ENCODE measurements around the gene RPAIN. TPM values are rescaled to one million over a fixed set of nuclear protein-coding genes. Genes with fewer than 3 reads are reported as not detected.

Gene RPAIN
- total and polyA plus RNA-seq, 2 of the 13 experiments (the other 11 are each of a cell fraction or from before 2014, with no cell fraction given), result 42.1 to 58.5 TPM

DNA sequence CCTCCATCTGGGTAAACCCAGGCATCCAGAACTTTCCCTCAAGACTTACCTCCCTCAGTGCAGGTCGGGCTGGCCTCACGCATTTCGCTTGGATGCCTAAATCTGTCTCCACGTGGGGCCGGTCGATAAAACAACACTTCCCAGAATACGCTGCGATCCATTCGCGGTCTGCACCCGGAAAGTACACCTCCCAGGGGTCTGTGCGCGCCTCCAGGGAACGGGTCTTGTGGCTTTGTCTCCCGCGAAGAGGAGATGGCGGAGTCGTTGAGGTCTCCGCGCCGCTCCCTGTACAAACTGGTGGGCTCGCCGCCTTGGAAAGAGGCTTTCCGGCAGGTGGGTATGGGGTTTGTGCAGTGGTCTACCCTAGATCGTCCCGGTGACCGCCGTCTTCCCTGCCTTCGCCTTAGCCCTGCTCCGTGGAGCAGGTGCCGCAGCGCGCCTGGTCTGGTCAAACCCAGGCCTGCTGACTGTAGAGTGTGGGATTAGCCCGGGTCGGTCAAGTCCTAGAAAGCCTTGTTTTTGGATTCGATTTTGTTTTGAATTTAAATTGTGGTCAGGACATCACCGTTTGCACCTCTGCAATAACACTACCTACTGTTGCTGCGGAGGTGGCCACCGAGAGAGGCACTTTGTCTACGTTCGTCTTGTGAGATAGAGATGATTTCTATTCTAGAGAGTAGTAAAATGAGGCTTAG is at the start of gene RPAIN (continued):
- TF ChIP-seq AFF4 (CRISPR knock-in tag; IDR thresholded peaks at IDR 0.05), result peak; percentile 72; the same call in 1 of the 2 replicates
- no peak for TF ChIP-seq ZNF260 (CRISPR knock-in tag; IDR thresholded peaks at IDR 0.05; ENCODE audit: borderline replicate concordance, low read depth)
- no peak for TF ChIP-seq ZNF543 (CRISPR knock-in tag; IDR thresholded peaks at IDR 0.05)
- TF ChIP-seq MYPOP (CRISPR knock-in tag; IDR thresholded peaks at IDR 0.05), result no peak; the same call in 1 of the 2 replicates
- TF ChIP-seq ZNF644 (CRISPR knock-in tag; IDR thresholded peaks at IDR 0.05; ENCODE audit: low read depth), result no peak
- TF ChIP-seq ZNF672 (CRISPR knock-in tag; IDR thresholded peaks at IDR 0.05), result no peak
- TF ChIP-seq ZNF710 (CRISPR knock-in tag; IDR thresholded peaks at IDR 0.05; ENCODE audit: borderline replicate concordance), result no peak
- TF ChIP-seq, protein P1, sequence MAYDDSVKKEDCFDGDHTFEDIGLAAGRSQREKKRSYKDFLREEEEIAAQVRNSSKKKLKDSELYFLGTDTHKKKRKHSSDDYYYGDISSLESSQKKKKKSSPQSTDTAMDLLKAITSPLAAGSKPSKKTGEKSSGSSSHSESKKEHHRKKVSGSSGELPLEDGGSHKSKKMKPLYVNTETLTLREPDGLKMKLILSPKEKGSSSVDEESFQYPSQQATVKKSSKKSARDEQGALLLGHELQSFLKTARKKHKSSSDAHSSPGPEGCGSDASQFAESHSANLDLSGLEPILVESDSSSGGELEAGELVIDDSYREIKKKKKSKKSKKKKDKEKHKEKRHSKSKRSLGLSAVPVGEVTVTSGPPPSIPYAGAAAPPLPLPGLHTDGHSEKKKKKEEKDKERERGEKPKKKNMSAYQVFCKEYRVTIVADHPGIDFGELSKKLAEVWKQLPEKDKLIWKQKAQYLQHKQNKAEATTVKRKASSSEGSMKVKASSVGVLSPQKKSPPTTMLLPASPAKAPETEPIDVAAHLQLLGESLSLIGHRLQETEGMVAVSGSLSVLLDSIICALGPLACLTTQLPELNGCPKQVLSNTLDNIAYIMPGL (CRISPR knock-in tag; IDR thresholded peaks at IDR 0.05; ENCODE audit: borderline replicate concordance in 1 of 2, low read depth in 1 of 2), result peak; percentile 61 to 71
- no peak for TF ChIP-seq ZNF326 (CRISPR knock-in tag; IDR thresholded peaks at IDR 0.05; ENCODE audit: borderline replicate concordance)
- TF ChIP-seq, protein P2, sequence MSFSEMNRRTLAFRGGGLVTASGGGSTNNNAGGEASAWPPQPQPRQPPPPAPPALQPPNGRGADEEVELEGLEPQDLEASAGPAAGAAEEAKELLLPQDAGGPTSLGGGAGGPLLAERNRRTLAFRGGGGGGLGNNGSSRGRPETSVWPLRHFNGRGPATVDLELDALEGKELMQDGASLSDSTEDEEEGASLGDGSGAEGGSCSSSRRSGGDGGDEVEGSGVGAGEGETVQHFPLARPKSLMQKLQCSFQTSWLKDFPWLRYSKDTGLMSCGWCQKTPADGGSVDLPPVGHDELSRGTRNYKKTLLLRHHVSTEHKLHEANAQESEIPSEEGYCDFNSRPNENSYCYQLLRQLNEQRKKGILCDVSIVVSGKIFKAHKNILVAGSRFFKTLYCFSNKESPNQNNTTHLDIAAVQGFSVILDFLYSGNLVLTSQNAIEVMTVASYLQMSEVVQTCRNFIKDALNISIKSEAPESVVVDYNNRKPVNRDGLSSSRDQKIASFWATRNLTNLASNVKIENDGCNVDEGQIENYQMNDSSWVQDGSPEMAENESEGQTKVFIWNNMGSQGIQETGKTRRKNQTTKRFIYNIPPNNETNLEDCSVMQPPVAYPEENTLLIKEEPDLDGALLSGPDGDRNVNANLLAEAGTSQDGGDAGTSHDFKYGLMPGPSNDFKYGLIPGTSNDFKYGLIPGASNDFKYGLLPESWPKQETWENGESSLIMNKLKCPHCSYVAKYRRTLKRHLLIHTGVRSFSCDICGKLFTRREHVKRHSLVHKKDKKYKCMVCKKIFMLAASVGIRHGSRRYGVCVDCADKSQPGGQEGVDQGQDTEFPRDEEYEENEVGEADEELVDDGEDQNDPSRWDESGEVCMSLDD (CRISPR knock-in tag; IDR thresholded peaks at IDR 0.05; ENCODE audit: borderline replicate concordance), result no peak
- 0 out of 2 replicates have a peak, but pooled peaks have one; percentile 58 for TF ChIP-seq ZNF678 (CRISPR knock-in tag; IDR thresholded peaks at IDR 0.05)
- no peak for TF ChIP-seq MAZ (IDR thresholded peaks at IDR 0.05; ENCODE audit: borderline replicate concordance, low read depth, low read length)
- peak; percentile 74; the same call in 1 of the 2 replicates for TF ChIP-seq MAZ (CRISPR knock-in tag; IDR thresholded peaks at IDR 0.05; ENCODE audit: low read depth)
- TF ChIP-seq NCOA1 (CRISPR knock-in tag; IDR thresholded peaks at IDR 0.05), result no peak; the same call in 1 of the 2 replicates
- TF ChIP-seq, protein P3, sequence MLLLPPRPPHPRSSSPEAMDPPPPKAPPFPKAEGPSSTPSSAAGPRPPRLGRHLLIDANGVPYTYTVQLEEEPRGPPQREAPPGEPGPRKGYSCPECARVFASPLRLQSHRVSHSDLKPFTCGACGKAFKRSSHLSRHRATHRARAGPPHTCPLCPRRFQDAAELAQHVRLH (CRISPR knock-in tag; IDR thresholded peaks at IDR 0.05; ENCODE audit: borderline replicate concordance, low read depth), result peak; percentile 62
- TF ChIP-seq ELF4 (CRISPR knock-in tag; IDR thresholded peaks at IDR 0.05; ENCODE audit: borderline replicate concordance), result peak; percentile 85; the same call in 1 of the 2 replicates
